ENCODE measurements around the gene JAML. TPM values are rescaled to one million over a fixed set of nuclear protein-coding genes. Genes with fewer than 3 reads are reported as not detected.

The JAML gene
- total RNA-seq, 2 donors from 2014 or later = 2.3 to 8.5 TPM

GRCh38 chr11:118153976-118154375 lies 70.8 kb downstream of the JAML start:
- H3K36me3 ChIP-seq = no peaks in the 10 kb centered on the region
- no peak overlapping the region for H3K4me3 ChIP-seq
- no peak for TF ChIP-seq CTCF (IDR thresholded peaks at IDR 0.05)
- no peak for TF ChIP-seq POLR2AphosphoS5 (IDR thresholded peaks at IDR 0.05)
- no peak for TF ChIP-seq POLR2A (IDR thresholded peaks at IDR 0.05)
- intact Hi-C loops (cut with DNase I) = no loop called here
- DNase-seq (ENCODE audit: low spot score) = no peak
- H3K4me1 ChIP-seq (replicated peaks) = peaks cover 10% of the 10 kb centered on the region
- H3K27ac ChIP-seq = no peak overlapping the region
- no peaks in the 10 kb centered on the region for H3K27me3 ChIP-seq (replicated peaks; ENCODE audit: insufficient read depth)
- H3K9me3 ChIP-seq = no peaks in the 10 kb centered on the region
- WGBS = 91% methylated on average over 11 of the region's 11 CpGs

- peak overlapping the region; percentile 36 to 46 for H3K4me3 ChIP-seq
- no peak for TF ChIP-seq POLR2A (IDR thresholded peaks at IDR 0.05)
- no peak for TF ChIP-seq POLR2AphosphoS5 (IDR thresholded peaks at IDR 0.05)
- no peak for TF ChIP-seq CTCF (IDR thresholded peaks at IDR 0.05)
- no peaks in the 10 kb centered on the region for H3K36me3 ChIP-seq
- H3K9me3 ChIP-seq = no peaks in the 10 kb centered on the region
- WGBS = 39% methylated on average over 16 of the region's 16 CpGs
- H3K27me3 ChIP-seq (replicated peaks; ENCODE audit: insufficient read depth) = no peaks in the 10 kb centered on the region
- DNase-seq (ENCODE audit: low spot score) = no peak
- peaks cover 10% of the 10 kb centered on the region for H3K4me1 ChIP-seq (replicated peaks)
- intact Hi-C loops (cut with DNase I) = no loop called here
- no peak overlapping the region for H3K27ac ChIP-seq
Measured at GRCh38 chr11:118153516-118153915, 71.3 kb downstream of the JAML start.

- WGBS = under 1% methylated on average over 80 of the region's 88 CpGs
- Histone ChIP-seq H3K27me3 (replicated peaks; ENCODE audit: insufficient read depth) (no peaks in the 10 kb centered on the region), H3K27ac (no peak within 1 kb of the TSS), H3K9me3 (no peaks in the 10 kb centered on the region), H3K4me3 (peak within 1 kb of the TSS; percentile 36 to 46), H3K36me3 (no peaks in the 10 kb centered on the region), H3K4me1 (replicated peaks) (peaks cover 10% of the 10 kb centered on the region)
- peak; percentile 71 for DNase-seq (ENCODE audit: low spot score)
- no peak for TF ChIP-seq POLR2A (IDR thresholded peaks at IDR 0.05)
- TF ChIP-seq CTCF (IDR thresholded peaks at IDR 0.05) = peak in 1 of 4 experiments; percentile 11
- intact Hi-C loops (cut with DNase I) = no loop called here
Measured at GRCh38 chr11:118152552-118153471, 72.0 kb downstream of the JAML start, which contains the start of gene SCN4B. Gene SCN4B (minus strand): TSS chr11:118152823. CDS start chr11:118152673, 150 bp downstream.

DNA sequence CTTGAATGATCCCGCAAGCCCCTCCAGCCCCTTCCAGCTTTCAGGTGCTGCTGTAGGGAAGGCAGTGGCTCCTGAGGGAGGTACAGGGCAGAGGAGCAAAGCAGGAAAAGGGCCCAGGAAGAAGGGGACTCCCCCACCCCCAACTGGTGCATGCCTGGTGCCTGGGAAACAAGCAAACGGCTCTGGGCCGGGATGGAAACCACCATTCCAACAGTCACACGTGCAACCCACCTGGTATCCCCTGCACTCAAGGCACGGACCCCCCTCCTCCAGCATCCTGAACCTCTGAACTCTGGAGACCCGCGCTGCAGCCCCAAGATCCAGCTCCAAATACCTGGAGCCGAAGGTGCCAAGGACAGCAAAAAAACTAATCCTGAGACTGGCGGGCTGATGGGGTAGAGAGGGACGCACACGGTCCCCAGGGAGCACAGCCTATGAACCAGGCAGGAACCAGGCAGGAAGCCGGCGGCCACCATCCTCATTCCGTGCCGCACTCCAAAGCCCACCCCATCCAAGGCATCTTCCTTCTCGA lies 72.7 kb downstream of the JAML start:
- intact Hi-C loops (cut with DNase I) = no loop called here
- Histone ChIP-seq H3K4me1 (replicated peaks) (peaks cover 10% of the 10 kb centered on the region), H3K27me3 (replicated peaks; ENCODE audit: insufficient read depth) (no peaks in the 10 kb centered on the region), H3K27ac (no peak overlapping the region), H3K9me3 (no peaks in the 10 kb centered on the region), H3K36me3 (no peaks in the 10 kb centered on the region), H3K4me3 (peak overlapping the region; percentile 36 to 46)
- WGBS = 15% methylated on average over 16 of the region's 16 CpGs
- DNase-seq (ENCODE audit: low spot score) = no peak
- TF ChIP-seq POLR2AphosphoS5 (IDR thresholded peaks at IDR 0.05) = no peak
- TF ChIP-seq CTCF (IDR thresholded peaks at IDR 0.05) = no peak
- TF ChIP-seq POLR2A (IDR thresholded peaks at IDR 0.05) = no peak
